OCI-LY3 (cell line): Measurements from ENCODE around the gene CCDC7.
"Not testable (repeated sequence)": the region's sequence is repeated elsewhere in the genome, so short reads cannot be mapped to it uniquely, and the experiment has no call there.

Source experiments
- H2AFZ ChIP-seq: fragments of 200-600, 300-600 bp; shearing (Covaris generic); 2 replicates; pipeline ENCODE4 v1.6.0; 2014; ENCODE audit warnings: antibody characterized with exemption, low read depth, low read length
- H3K27ac ChIP-seq: fragments of 200-600, 300-600 bp; sonication (generic); 2 replicates; pipeline ENCODE4 v1.5.1; 2014; ENCODE audit warnings: mild to moderate bottlenecking, low read length, moderate library complexity, mixed read lengths
- H3K27me3 ChIP-seq: fragments of 200-600, 300-600 bp; sonication (generic); 2 replicates; pipeline ENCODE4 v1.6.1; 2014; ENCODE audit warnings: low read depth, low read length, mixed read lengths
- H3K36me3 ChIP-seq: fragments of 200-600, 300-600 bp; sonication (generic); replicated peaks from 2 replicates; pipeline ENCODE3; 2014; ENCODE audit warnings: low read depth, low read length, mixed read lengths
- H3K4me1 ChIP-seq: fragments of 300-600, 200-600 bp; sonication (generic); 2 replicates; pipeline ENCODE4 v1.6.1; 2014; ENCODE audit warnings: low read length, mixed read lengths
- H3K4me2 ChIP-seq: fragments of 200-600, 300-600 bp; sonication (generic); 2 replicates; pipeline ENCODE4 v1.6.1; 2014; ENCODE audit warnings: low read length, mixed read lengths
- H3K4me3 ChIP-seq: fragments of 300-600, 200-600 bp; sonication (generic); 2 replicates; pipeline ENCODE4 v1.5.1; 2014; ENCODE audit warnings: antibody characterized with exemption, mild to moderate bottlenecking, low read length, moderate library complexity
- H3K79me2 ChIP-seq: fragments of 300-600, 200-600 bp; shearing (Covaris generic); 2 replicates; pipeline ENCODE4 v1.6.1; 2014; ENCODE audit warnings: mild to moderate bottlenecking, low read length, mixed read lengths
- H3K9ac ChIP-seq: fragments of 300-600, 200-600 bp; shearing (Covaris generic); 2 replicates; pipeline ENCODE4 v1.6.0; 2014; ENCODE audit warnings: mild to moderate bottlenecking, low read length, moderate library complexity
- H3K9me3 ChIP-seq: fragments of 200-600, 300-600 bp; shearing (Covaris generic); 2 replicates; pipeline ENCODE4 v1.6.1; 2014; ENCODE audit warnings: low read length, mixed read lengths; ENCODE audit not compliant: insufficient read depth
- H4K20me1 ChIP-seq: fragments of 200-600, 300-600 bp; sonication (generic); 2 replicates; pipeline ENCODE4 v1.6.1; 2016; ENCODE audit warnings: low read length, mixed read lengths; ENCODE audit not compliant: insufficient read depth
- CTCF ChIP-seq: fragments of 200-600, 300-600 bp; sonication (generic); IDR thresholded peaks from 2 replicates; pipeline ENCODE4 v1.5.1; 2014; ENCODE audit warnings: antibody characterized with exemption, low read length, low read depth
- EZH2phosphoT487 ChIP-seq: fragments of 200-600 bp; shearing (Covaris generic); IDR thresholded peaks from 2 replicates; pipeline ENCODE4 v1.6.1; 2018; ENCODE audit warnings: antibody characterized with exemption, mixed run types, low read depth

CCDC7 gene

GRCh38 chr10:32692174-32692573 lies 246.2 kb downstream of the CCDC7 start:
- Histone ChIP-seq H4K20me1 (no peaks in the 10 kb centered on the region), H2AFZ (no peak overlapping the region), H3K9ac (no peak overlapping the region), H3K27ac (no peak overlapping the region), H3K27me3 (no peaks in the 10 kb centered on the region), H3K4me1 (no peaks in the 10 kb centered on the region), H3K4me2 (no peak overlapping the region), H3K36me3 (no peaks in the 10 kb centered on the region), H3K4me3 (no peak overlapping the region), H3K79me2 (no peaks in the 10 kb centered on the region), H3K9me3 (no peaks in the 10 kb centered on the region)
- TF ChIP-seq EZH2phosphoT487: no peak

- no peak overlapping the region for H3K27ac ChIP-seq
- no peak for TF ChIP-seq EZH2phosphoT487
- TF ChIP-seq CTCF: no peak
- H3K9ac ChIP-seq: no peak overlapping the region
- no peaks in the 10 kb centered on the region for H3K79me2 ChIP-seq
- no peak overlapping the region for H2AFZ ChIP-seq
- H3K27me3 ChIP-seq: no peaks in the 10 kb centered on the region
- H3K36me3 ChIP-seq: no peaks in the 10 kb centered on the region
- H3K9me3 ChIP-seq: no peaks in the 10 kb centered on the region
- no peaks in the 10 kb centered on the region for H4K20me1 ChIP-seq
- no peak overlapping the region for H3K4me2 ChIP-seq
- no peaks in the 10 kb centered on the region for H3K4me1 ChIP-seq
- no peak overlapping the region for H3K4me3 ChIP-seq
These were observed 247.6 kb downstream of the CCDC7 start for GRCh38 chr10:32693441-32693979.

GRCh38 chr10:32699683-32700082 lies 253.7 kb downstream of the CCDC7 start:
- H3K4me3 ChIP-seq, H3K4me1 ChIP-seq, H3K4me2 ChIP-seq, H3K79me2 ChIP-seq, H3K9me3 ChIP-seq, H4K20me1 ChIP-seq, H3K27me3 ChIP-seq, H3K27ac ChIP-seq, H2AFZ ChIP-seq, H3K9ac ChIP-seq, H3K36me3 ChIP-seq: not testable (repeated sequence)

GRCh38 chr10:32713560-32713959 lies 267.6 kb downstream of the CCDC7 start:
- TF ChIP-seq EZH2phosphoT487 (no peak), CTCF (no peak)
- H3K4me1 ChIP-seq: no peaks in the 10 kb centered on the region
- H3K27ac ChIP-seq: no peak overlapping the region
- H3K4me3 ChIP-seq: no peak overlapping the region
- no peak overlapping the region for H3K4me2 ChIP-seq
- no peaks in the 10 kb centered on the region for H4K20me1 ChIP-seq
- H3K36me3 ChIP-seq: no peaks in the 10 kb centered on the region
- no peaks in the 10 kb centered on the region for H3K9me3 ChIP-seq
- no peaks in the 10 kb centered on the region for H3K79me2 ChIP-seq
- H3K27me3 ChIP-seq: no peaks in the 10 kb centered on the region
- no peak overlapping the region for H3K9ac ChIP-seq
- H2AFZ ChIP-seq: no peak overlapping the region

GRCh38 chr10:32731527-32731926 lies 285.6 kb downstream of the CCDC7 start:
- Histone ChIP-seq H3K9ac (no peak overlapping the region), H3K4me3 (no peak overlapping the region), H3K36me3 (no peaks in the 10 kb centered on the region), H3K79me2 (no peaks in the 10 kb centered on the region), H3K27ac (no peak overlapping the region), H3K27me3 (no peaks in the 10 kb centered on the region), H3K9me3 (no peaks in the 10 kb centered on the region), H4K20me1 (no peaks in the 10 kb centered on the region), H3K4me1 (no peaks in the 10 kb centered on the region), H2AFZ (no peak overlapping the region), H3K4me2 (no peak overlapping the region)
- TF ChIP-seq CTCF (no peak), EZH2phosphoT487 (no peak)
